HUES64 (cell line): ENCODE measurements around the gene TMEM63B.
"Not testable (repeated sequence)": the region's sequence is repeated elsewhere in the genome, so short reads cannot be mapped to it uniquely, and the experiment has no call there.

Source experiments
- H3K27ac ChIP-seq: 2 replicates; pipeline ENCODE4 v1.7.0; 2013; ENCODE audit warnings: low read depth, low read length, inconsistent platforms
- H3K27me3 ChIP-seq: 2 replicates; pipeline ENCODE4 v1.6.1; 2013; ENCODE audit warnings: mild to moderate bottlenecking, low read length; ENCODE audit not compliant: insufficient read depth
- H3K36me3 ChIP-seq: 2 replicates; pipeline ENCODE4 v1.6.1; 2013; ENCODE audit warnings: mild to moderate bottlenecking, low read length; ENCODE audit not compliant: insufficient read depth
- H3K4me1 ChIP-seq: 2 replicates; pipeline ENCODE4 v1.6.1; 2013; ENCODE audit warnings: mild to moderate bottlenecking, low read length, moderate library complexity; ENCODE audit not compliant: insufficient read depth
- H3K4me3 ChIP-seq: 2 replicates; pipeline ENCODE4 v1.5.1; 2013; ENCODE audit warnings: mild to moderate bottlenecking, low read length, moderate library complexity
- H3K9ac ChIP-seq: 2 replicates; pipeline ENCODE4 v1.6.1; 2013; ENCODE audit warnings: mild to moderate bottlenecking, low read depth, low read length
- H3K9me3 ChIP-seq: 2 replicates; pipeline ENCODE4 v1.6.1; 2013; ENCODE audit warnings: low read depth, low read length; ENCODE audit not compliant: insufficient read depth
- WGBS: fragments of 150-250, 120-280 bp; methylation state at CpG from one replicate; pipeline ENCODE4 v1.1.7; 2013; ENCODE audit warnings: missing lambda C conversion rate; 5-methylcytosine and 5-hydroxymethylcytosine counted together

The TMEM63B gene

GRCh38 chr6:44086931-44087574 is 40.3 kb upstream of the TMEM63B start:
- Histone ChIP-seq H3K4me1 (peaks cover 3% of the 10 kb centered on the region; the same call in 1 of the 2 replicates), H3K9me3 (no peaks in the 10 kb centered on the region), H3K9ac (no peak overlapping the region)

GRCh38 chr6:44087623-44088022 is 39.7 kb upstream of the TMEM63B start:
- H3K9me3 ChIP-seq = no peaks in the 10 kb centered on the region
- no peak overlapping the region for H3K27ac ChIP-seq
- H3K36me3 ChIP-seq = peaks cover 12% of the 10 kb centered on the region; the same call in 1 of the 2 replicates
- H3K4me1 ChIP-seq = peaks cover 3% of the 10 kb centered on the region; the same call in 1 of the 2 replicates
- H3K9ac ChIP-seq = no peak overlapping the region
- WGBS = 92% methylated on average over 2 of the region's 2 CpGs
- H3K4me3 ChIP-seq = no peak overlapping the region
- no peaks in the 10 kb centered on the region for H3K27me3 ChIP-seq

More at GRCh38 chr6:44086931-44087574, 40.3 kb upstream of the TMEM63B start:
- Histone ChIP-seq H3K36me3 (peaks cover 11% of the 10 kb centered on the region; the same call in 1 of the 2 replicates), H3K27me3 (no peaks in the 10 kb centered on the region), H3K27ac (no peak overlapping the region), H3K4me3 (no peak overlapping the region)
- WGBS = 82% methylated on average over 9 of the region's 9 CpGs

GRCh38 chr6:44088827-44089590 is 38.3 kb upstream of the TMEM63B start:
- 97% methylated on average over 11 of the region's 11 CpGs for WGBS
- H3K4me1 ChIP-seq = peaks cover 3% of the 10 kb centered on the region; the same call in 1 of the 2 replicates
- H3K4me3 ChIP-seq = no peak overlapping the region
- H3K36me3 ChIP-seq = peaks cover 12% of the 10 kb centered on the region; the same call in 1 of the 2 replicates
- no peak overlapping the region for H3K9ac ChIP-seq
- no peaks in the 10 kb centered on the region for H3K27me3 ChIP-seq
- H3K9me3 ChIP-seq = no peaks in the 10 kb centered on the region
- H3K27ac ChIP-seq = no peak overlapping the region

GRCh38 chr6:44090465-44090864 is 36.9 kb upstream of the TMEM63B start:
- WGBS = 91% methylated on average over 5 of the region's 5 CpGs
- H3K27ac ChIP-seq = no peak overlapping the region
- peaks cover 17% of the 10 kb centered on the region for H3K36me3 ChIP-seq
- H3K9me3 ChIP-seq = no peaks in the 10 kb centered on the region
- no peaks in the 10 kb centered on the region for H3K27me3 ChIP-seq
- no peaks in the 10 kb centered on the region for H3K4me1 ChIP-seq
- no peak overlapping the region for H3K4me3 ChIP-seq
- no peak overlapping the region for H3K9ac ChIP-seq

- H3K4me3 ChIP-seq, H3K4me1 ChIP-seq, H3K27me3 ChIP-seq, H3K9me3 ChIP-seq, H3K9ac ChIP-seq, H3K27ac ChIP-seq: not testable (repeated sequence)
- 94% methylated on average over 3 of the region's 3 CpGs for WGBS
- H3K36me3 ChIP-seq = peaks cover 17% of the 10 kb centered on the region
Observed at GRCh38 chr6:44091356-44091755, 36.0 kb upstream of the TMEM63B start.

GRCh38 chr6:44091981-44092884 is 35.1 kb upstream of the TMEM63B start:
- H3K4me1 ChIP-seq = no peaks in the 10 kb centered on the region
- H3K36me3 ChIP-seq = peaks cover 17% of the 10 kb centered on the region
- no peak overlapping the region for H3K4me3 ChIP-seq
- 90% methylated on average over 7 of the region's 7 CpGs for WGBS
- no peaks in the 10 kb centered on the region for H3K27me3 ChIP-seq
- no peak overlapping the region for H3K27ac ChIP-seq
- H3K9ac ChIP-seq = no peak overlapping the region
- no peaks in the 10 kb centered on the region for H3K9me3 ChIP-seq

GRCh38 chr6:44093066-44093465 is 34.3 kb upstream of the TMEM63B start:
- Histone ChIP-seq H3K27me3 (no peaks in the 10 kb centered on the region), H3K4me3 (no peak overlapping the region), H3K9ac (no peak overlapping the region), H3K4me1 (no peaks in the 10 kb centered on the region), H3K9me3 (no peaks in the 10 kb centered on the region), H3K36me3 (peaks cover 17% of the 10 kb centered on the region), H3K27ac (no peak overlapping the region)
- WGBS = 90% methylated on average over 5 of the region's 5 CpGs

GRCh38 chr6:44093750-44094402 is 33.5 kb upstream of the TMEM63B start:
- no peak overlapping the region for H3K4me3 ChIP-seq
- no peak overlapping the region for H3K9ac ChIP-seq
- 86% methylated on average over 6 of the region's 6 CpGs for WGBS
- H3K9me3 ChIP-seq = no peaks in the 10 kb centered on the region
- H3K27me3 ChIP-seq = no peaks in the 10 kb centered on the region
- H3K27ac ChIP-seq = no peak overlapping the region
- H3K36me3 ChIP-seq = peaks cover 17% of the 10 kb centered on the region
- H3K4me1 ChIP-seq = no peaks in the 10 kb centered on the region

- no peak overlapping the region for H3K4me3 ChIP-seq
- H3K27me3 ChIP-seq = no peaks in the 10 kb centered on the region
- H3K36me3 ChIP-seq = peaks cover 18% of the 10 kb centered on the region
- no peaks in the 10 kb centered on the region for H3K9me3 ChIP-seq
- H3K27ac ChIP-seq = no peak overlapping the region
- 91% methylated on average over 10 of the region's 10 CpGs for WGBS
- no peaks in the 10 kb centered on the region for H3K4me1 ChIP-seq
- H3K9ac ChIP-seq = no peak overlapping the region
Observed at GRCh38 chr6:44094403-44095242, 32.7 kb upstream of the TMEM63B start.

GRCh38 chr6:44095243-44095623 is 32.1 kb upstream of the TMEM63B start:
- not testable (repeated sequence) for H3K27ac ChIP-seq, H3K4me1 ChIP-seq, H3K9me3 ChIP-seq, H3K9ac ChIP-seq, H3K27me3 ChIP-seq, H3K4me3 ChIP-seq
- 91% methylated on average over 6 of the region's 6 CpGs for WGBS
- H3K36me3 ChIP-seq = peaks cover 17% of the 10 kb centered on the region
